Measurements from ENCODE around the gene ATXN7. TPM values are rescaled to one million over a fixed set of nuclear protein-coding genes. Genes with fewer than 3 reads are reported as not detected.

Gene ATXN7
- total RNA-seq, 1 experiment from 2014 or later, result 36.7 TPM

DNA sequence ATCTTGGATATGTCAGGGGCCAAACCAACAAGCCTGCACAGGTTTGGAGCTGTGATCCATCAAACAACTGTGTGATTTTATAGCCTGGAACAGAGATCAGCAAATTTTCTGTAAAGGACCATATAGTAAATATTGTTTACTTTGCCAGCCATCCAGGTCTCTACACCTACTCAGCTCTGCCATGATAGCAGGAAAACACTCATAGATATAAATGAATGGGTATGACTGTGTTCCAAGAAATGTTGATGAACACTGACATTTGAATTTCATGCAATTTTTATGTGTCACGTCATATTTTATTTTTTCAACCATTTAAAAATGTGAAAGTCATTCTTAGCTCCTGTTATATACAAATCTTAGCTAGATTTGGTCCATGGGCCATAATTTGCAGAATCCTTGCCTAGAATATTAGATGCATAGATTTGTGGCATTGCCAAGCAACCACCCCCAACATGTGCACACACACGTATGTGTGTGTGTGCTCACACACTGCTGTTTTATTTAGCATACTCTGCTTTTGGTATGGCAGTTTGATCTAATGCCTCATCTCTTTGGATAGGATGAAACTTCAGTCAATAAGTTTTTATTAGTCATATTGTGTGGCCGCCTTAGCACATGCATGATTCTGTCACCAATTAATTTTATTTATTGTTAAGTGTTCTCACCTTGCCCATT lies 6.4 kb downstream of the ATXN7 start:
- POLR2A ChIA-PET, result interaction anchor here (1.0 to 1.3 kb wide), 2 partner anchors 28 to 42 kb away, joined by 3 to 4 read pairs; partner anchors contain the start of gene SCAANT1
- CTCF ChIA-PET, result interaction anchor here (1.0 to 1.6 kb wide), 3 partner anchors 8 to 614 kb away, joined by 3 to 6 read pairs (median 3); no protein-coding TSS in a partner anchor
- no peak overlapping the region for H3K4me3 Mint-ChIP-seq (ENCODE audit: unreplicated experiment)
- intact Hi-C loops (cut with micrococcal nuclease), result no loop called here
- no peaks in the 10 kb centered on the region for H3K27me3 Mint-ChIP-seq (ENCODE audit: insufficient read depth, unreplicated experiment)
- no peak for DNase-seq (ENCODE audit: unreplicated experiment)
- H3K27ac Mint-ChIP-seq (ENCODE audit: low read depth, unreplicated experiment), result peak overlapping the region; percentile 13
- H3K4me1 Mint-ChIP-seq (ENCODE audit: insufficient read depth, unreplicated experiment), result peaks cover 17% of the 10 kb centered on the region
- no peaks in the 10 kb centered on the region for H3K9me3 Mint-ChIP-seq (ENCODE audit: unreplicated experiment)
- TF ChIP-seq, protein P1, sequence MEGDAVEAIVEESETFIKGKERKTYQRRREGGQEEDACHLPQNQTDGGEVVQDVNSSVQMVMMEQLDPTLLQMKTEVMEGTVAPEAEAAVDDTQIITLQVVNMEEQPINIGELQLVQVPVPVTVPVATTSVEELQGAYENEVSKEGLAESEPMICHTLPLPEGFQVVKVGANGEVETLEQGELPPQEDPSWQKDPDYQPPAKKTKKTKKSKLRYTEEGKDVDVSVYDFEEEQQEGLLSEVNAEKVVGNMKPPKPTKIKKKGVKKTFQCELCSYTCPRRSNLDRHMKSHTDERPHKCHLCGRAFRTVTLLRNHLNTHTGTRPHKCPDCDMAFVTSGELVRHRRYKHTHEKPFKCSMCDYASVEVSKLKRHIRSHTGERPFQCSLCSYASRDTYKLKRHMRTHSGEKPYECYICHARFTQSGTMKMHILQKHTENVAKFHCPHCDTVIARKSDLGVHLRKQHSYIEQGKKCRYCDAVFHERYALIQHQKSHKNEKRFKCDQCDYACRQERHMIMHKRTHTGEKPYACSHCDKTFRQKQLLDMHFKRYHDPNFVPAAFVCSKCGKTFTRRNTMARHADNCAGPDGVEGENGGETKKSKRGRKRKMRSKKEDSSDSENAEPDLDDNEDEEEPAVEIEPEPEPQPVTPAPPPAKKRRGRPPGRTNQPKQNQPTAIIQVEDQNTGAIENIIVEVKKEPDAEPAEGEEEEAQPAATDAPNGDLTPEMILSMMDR (IDR thresholded peaks at IDR 0.05; ENCODE audit: unreplicated experiment), result no peak
- peaks cover 11% of the 10 kb centered on the region for H3K36me3 Mint-ChIP-seq (ENCODE audit: insufficient read depth, unreplicated experiment)
- no TSS peak for BruUV-seq (replicated peaks)

GRCh38 chr3:63870615-63871005 lies 6.9 kb downstream of the ATXN7 start:
- POLR2A ChIA-PET, result interaction anchor here (1.0 to 1.3 kb wide), 2 partner anchors 27 to 41 kb away, joined by 3 to 4 read pairs; partner anchors contain the start of gene SCAANT1
- CTCF ChIA-PET, result interaction anchor here (1.0 to 1.6 kb wide), 2 partner anchors 8 to 614 kb away, joined by 3 to 6 read pairs; no protein-coding TSS in a partner anchor
- intact Hi-C loops (cut with micrococcal nuclease), result no loop called here
- no peaks in the 10 kb centered on the region for H3K9me3 Mint-ChIP-seq (ENCODE audit: unreplicated experiment)
- peaks cover 14% of the 10 kb centered on the region for H3K4me1 Mint-ChIP-seq (ENCODE audit: insufficient read depth, unreplicated experiment)
- no TSS peak for BruUV-seq (replicated peaks)
- DNase-seq (ENCODE audit: unreplicated experiment), result no peak
- H3K4me3 Mint-ChIP-seq (ENCODE audit: unreplicated experiment), result no peak overlapping the region
- no peaks in the 10 kb centered on the region for H3K27me3 Mint-ChIP-seq (ENCODE audit: insufficient read depth, unreplicated experiment)
- peak overlapping the region; percentile 13 for H3K27ac Mint-ChIP-seq (ENCODE audit: low read depth, unreplicated experiment)
- TF ChIP-seq, protein P1 (IDR thresholded peaks at IDR 0.05; ENCODE audit: unreplicated experiment), result no peak
- peaks cover 11% of the 10 kb centered on the region for H3K36me3 Mint-ChIP-seq (ENCODE audit: insufficient read depth, unreplicated experiment)

- Mint-ChIP-seq H3K4me3 (ENCODE audit: unreplicated experiment) (no peak overlapping the region), H3K27ac (ENCODE audit: low read depth, unreplicated experiment) (peak overlapping the region; percentile 6), H3K27me3 (ENCODE audit: insufficient read depth, unreplicated experiment) (no peaks in the 10 kb centered on the region), H3K36me3 (ENCODE audit: insufficient read depth, unreplicated experiment) (no peaks in the 10 kb centered on the region), H3K4me1 (ENCODE audit: insufficient read depth, unreplicated experiment) (peaks cover 14% of the 10 kb centered on the region), H3K9me3 (ENCODE audit: unreplicated experiment) (no peaks in the 10 kb centered on the region)
- peak; percentile 57 for DNase-seq (ENCODE audit: unreplicated experiment)
- intact Hi-C loops (cut with micrococcal nuclease), result no loop called here
- CTCF ChIA-PET, result interaction anchor here (0.5 kb wide), 1 partner anchor 26 kb away, joined by 7 read pairs; no protein-coding TSS in a partner anchor
- BruUV-seq (replicated peaks), result no TSS peak
- TF ChIP-seq, protein P1 (IDR thresholded peaks at IDR 0.05; ENCODE audit: unreplicated experiment), result no peak
- POLR2A ChIA-PET, result interaction anchor here (0.6 to 1.5 kb wide), 2 partner anchors 8 to 22 kb away, joined by 3 to 4 read pairs; no protein-coding TSS in a partner anchor
Observed at GRCh38 chr3:63872135-63872924, 8.7 kb downstream of the ATXN7 start.

GRCh38 chr3:63874769-63875168 lies 11.1 kb downstream of the ATXN7 start:
- Mint-ChIP-seq H3K27ac (ENCODE audit: low read depth, unreplicated experiment) (no peak overlapping the region), H3K27me3 (ENCODE audit: insufficient read depth, unreplicated experiment) (no peaks in the 10 kb centered on the region), H3K4me1 (ENCODE audit: insufficient read depth, unreplicated experiment) (peaks cover 26% of the 10 kb centered on the region), H3K36me3 (ENCODE audit: insufficient read depth, unreplicated experiment) (no peaks in the 10 kb centered on the region), H3K4me3 (ENCODE audit: unreplicated experiment) (no peak overlapping the region), H3K9me3 (ENCODE audit: unreplicated experiment) (no peaks in the 10 kb centered on the region)
- POLR2A ChIA-PET, result interaction anchor here (1.1 to 3.1 kb wide), 2 partner anchors 11 to 37 kb away, joined by 3 to 13 read pairs; partner anchors contain the start of genes ATXN7 and THOC7
- intact Hi-C loops (cut with micrococcal nuclease), result no loop called here
- no peak for DNase-seq (ENCODE audit: unreplicated experiment)
- no TSS peak for BruUV-seq (replicated peaks)
- CTCF ChIA-PET, result interaction anchor here (0.7 to 1.3 kb wide), 5 partner anchors 9 to 634 kb away, joined by 3 to 4 read pairs (median 4); no protein-coding TSS in a partner anchor
- TF ChIP-seq, protein P1 (IDR thresholded peaks at IDR 0.05; ENCODE audit: unreplicated experiment), result no peak

All from MCF 10A (cell line).